K562 (cell line): ENCODE data around the gene WTAP. TPM values are rescaled to one million over a fixed set of nuclear protein-coding genes. Genes with fewer than 3 reads are reported as not detected.

Experiments
- CCNT2 ChIP-seq: IDR thresholded peaks from 2 replicates; pipeline ENCODE4 v1.6.1; 2011; ENCODE audit warnings: borderline replicate concordance, low read depth, mild to moderate bottlenecking, moderate library complexity, mixed read lengths, low read length; ENCODE audit not compliant: insufficient read length; ENCODE audit errors: extremely low read depth
- ESRRA ChIP-seq: fragments of 450-650 bp; IDR thresholded peaks from 2 replicates; pipeline ENCODE4 v1.6.1; 2014; ENCODE audit warnings: low read depth, mild to moderate bottlenecking, moderate library complexity, borderline replicate concordance
- GABPB1 ChIP-seq: sonication (generic); formaldehyde crosslinking; IDR thresholded peaks from 2 replicates; pipeline ENCODE4 v1.8.0; 2022; ENCODE audit warnings: mild to moderate bottlenecking, missing genetic modification reagents
- NBN ChIP-seq: fragments of 450-650 bp; IDR thresholded peaks from 2 replicates; pipeline ENCODE4 v1.6.1; 2016; ENCODE audit warnings: low read depth, mild to moderate bottlenecking
- SP1 ChIP-seq: sonication (generic); formaldehyde crosslinking; IDR thresholded peaks from 2 replicates; pipeline ENCODE4 v1.8.1; 2022; ENCODE audit warnings: mild to moderate bottlenecking, missing genetic modification reagents
- TEAD1 ChIP-seq, 2 experiments: fragments of 450-650 bp in 1 of 2; sonication (generic) in 1 of 2; formaldehyde crosslinking; IDR thresholded peaks; 2 replicates each; pipeline versions ENCODE4 v1.4.0 to v1.8.0; 2020 to 2022; ENCODE audit warnings: mild to moderate bottlenecking in 2 of 2, missing genetic modification reagents in 1 of 2
- ZNF143 ChIP-seq: sonication (generic); formaldehyde crosslinking; IDR thresholded peaks from 2 replicates; pipeline ENCODE4 v1.9.0; 2022; ENCODE audit warnings: mild to moderate bottlenecking, missing genetic modification reagents
- polyA plus RNA-seq, 8 experiments: library from polyadenylated mRNA; depleted of rRNA in 4 of 8; stranded (reverse) in 5 of 8; unstranded in 3 of 8; fragments of >200 nt; fragmentation: Nextera tagmentation in 2 of 8; fragmentation: Illumina TruSeq in 1 of 8; extraction: Ambion mirVana in 2 of 8; extraction: Trizol in 1 of 8; gene quantifications; 2 replicates each; pipeline versions ENCODE4 v1.2.1 to v1.2.3, GENCODE V29; 2011 to 2014; ENCODE audit warnings: inconsistent platforms in 1 of 8, missing spikeins in 1 of 8
- total RNA-seq, 7 experiments: library from RNA; depleted of rRNA in 6 of 7; stranded (reverse); fragments of >200 nt in 6 of 7; fragmentation: Illumina TruSeq in 2 of 7; extraction: Trizol in 2 of 7; gene quantifications; 2 replicates each; pipeline versions ENCODE4 v1.2.1 to v1.2.3, GENCODE V29; 2011 to 2021; ENCODE audit warnings: low replicate concordance in 1 of 7
- TF ChIP-seq, protein P1 (sequence below), 2 experiments: fragments of 450-650 bp in 1 of 2; sonication (generic) in 1 of 2; formaldehyde crosslinking in 1 of 2; IDR thresholded peaks; 2 replicates each; pipeline versions ENCODE4 v1.7.1 to v1.9.0; 2016 to 2022; ENCODE audit warnings: inconsistent platforms in 1 of 2, mild to moderate bottlenecking in 1 of 2, missing genetic modification reagents in 1 of 2
- TF ChIP-seq, protein P2 (sequence below), 2 experiments: fragments of 450-650 bp in 1 of 2; IDR thresholded peaks; 2 replicates each; pipeline ENCODE4 v1.6.1; 2011 to 2017; ENCODE audit warnings: low read depth in 2 of 2, antibody characterized with exemption in 1 of 2, borderline replicate concordance in 1 of 2, low read length in 1 of 2, mild to moderate bottlenecking in 1 of 2, mixed read lengths in 1 of 2; ENCODE audit not compliant: control insufficient read depth in 1 of 2
- TF ChIP-seq, protein P3 (sequence below): fragments of 450-650 bp; IDR thresholded peaks from 2 replicates; pipeline ENCODE4 v1.7.0; 2016; ENCODE audit warnings: borderline replicate concordance

Gene WTAP
- total and polyA plus RNA-seq, 9 of the 15 experiments (the other 6 are each of a cell fraction or from before 2014, with no cell fraction given), result 52.4 to 156 (median 110) TPM

DNA sequence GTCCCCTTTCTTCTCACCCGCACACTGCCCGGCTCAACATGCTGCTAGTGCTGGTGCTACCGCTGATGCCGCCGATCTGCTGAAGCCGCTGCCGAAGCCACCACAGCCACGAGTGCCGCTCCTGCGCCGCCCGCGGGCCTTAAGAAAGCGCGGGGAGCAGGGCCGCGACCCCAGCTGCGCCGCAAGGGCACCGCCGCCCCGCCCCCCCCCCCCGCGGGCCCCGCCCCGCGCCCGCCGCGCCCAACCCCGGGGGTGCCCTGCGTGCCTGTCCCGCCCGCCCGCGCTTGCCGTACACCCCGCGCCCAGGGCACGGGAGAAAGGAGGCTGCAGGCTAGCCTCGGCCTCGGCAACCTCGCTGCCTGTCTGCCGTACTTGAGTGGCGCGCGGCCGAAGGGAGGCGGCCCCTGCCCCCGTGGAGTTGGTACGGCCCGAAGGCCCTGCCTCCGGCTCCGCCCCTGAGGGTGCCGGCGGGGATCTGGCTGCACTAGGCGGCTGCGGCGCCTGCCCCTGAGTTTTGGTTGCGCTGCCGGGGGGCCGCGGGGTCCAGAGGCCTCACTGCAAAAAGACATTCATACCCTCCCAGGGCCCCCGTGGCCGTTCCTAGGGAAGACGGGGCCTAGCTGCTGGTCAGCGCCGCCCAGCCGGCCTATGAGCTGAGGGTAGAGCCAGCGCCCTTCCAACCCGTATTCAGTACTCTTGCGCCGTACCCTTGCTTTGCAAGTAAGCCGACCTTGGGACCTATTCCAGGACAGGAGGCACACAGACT is 34.0 kb upstream of the WTAP start, which contains the start of gene SOD2 (continued):
- TF ChIP-seq, protein P1, sequence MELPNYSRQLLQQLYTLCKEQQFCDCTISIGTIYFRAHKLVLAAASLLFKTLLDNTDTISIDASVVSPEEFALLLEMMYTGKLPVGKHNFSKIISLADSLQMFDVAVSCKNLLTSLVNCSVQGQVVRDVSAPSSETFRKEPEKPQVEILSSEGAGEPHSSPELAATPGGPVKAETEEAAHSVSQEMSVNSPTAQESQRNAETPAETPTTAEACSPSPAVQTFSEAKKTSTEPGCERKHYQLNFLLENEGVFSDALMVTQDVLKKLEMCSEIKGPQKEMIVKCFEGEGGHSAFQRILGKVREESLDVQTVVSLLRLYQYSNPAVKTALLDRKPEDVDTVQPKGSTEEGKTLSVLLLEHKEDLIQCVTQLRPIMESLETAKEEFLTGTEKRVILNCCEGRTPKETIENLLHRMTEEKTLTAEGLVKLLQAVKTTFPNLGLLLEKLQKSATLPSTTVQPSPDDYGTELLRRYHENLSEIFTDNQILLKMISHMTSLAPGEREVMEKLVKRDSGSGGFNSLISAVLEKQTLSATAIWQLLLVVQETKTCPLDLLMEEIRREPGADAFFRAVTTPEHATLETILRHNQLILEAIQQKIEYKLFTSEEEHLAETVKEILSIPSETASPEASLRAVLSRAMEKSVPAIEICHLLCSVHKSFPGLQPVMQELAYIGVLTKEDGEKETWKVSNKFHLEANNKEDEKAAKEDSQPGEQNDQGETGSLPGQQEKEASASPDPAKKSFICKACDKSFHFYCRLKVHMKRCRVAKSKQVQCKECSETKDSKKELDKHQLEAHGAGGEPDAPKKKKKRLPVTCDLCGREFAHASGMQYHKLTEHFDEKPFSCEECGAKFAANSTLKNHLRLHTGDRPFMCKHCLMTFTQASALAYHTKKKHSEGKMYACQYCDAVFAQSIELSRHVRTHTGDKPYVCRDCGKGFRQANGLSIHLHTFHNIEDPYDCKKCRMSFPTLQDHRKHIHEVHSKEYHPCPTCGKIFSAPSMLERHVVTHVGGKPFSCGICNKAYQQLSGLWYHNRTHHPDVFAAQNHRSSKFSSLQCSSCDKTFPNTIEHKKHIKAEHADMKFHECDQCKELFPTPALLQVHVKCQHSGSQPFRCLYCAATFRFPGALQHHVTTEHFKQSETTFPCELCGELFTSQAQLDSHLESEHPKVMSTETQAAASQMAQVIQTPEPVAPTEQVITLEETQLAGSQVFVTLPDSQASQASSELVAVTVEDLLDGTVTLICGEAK (IDR thresholded peaks at IDR 0.05), result no peak
- TF ChIP-seq, protein P1 (CRISPR knock-in tag; IDR thresholded peaks at IDR 0.05), result no peak
- peak; percentile 88 for TF ChIP-seq SP1 (CRISPR knock-in tag)
- TF ChIP-seq, protein P2, sequence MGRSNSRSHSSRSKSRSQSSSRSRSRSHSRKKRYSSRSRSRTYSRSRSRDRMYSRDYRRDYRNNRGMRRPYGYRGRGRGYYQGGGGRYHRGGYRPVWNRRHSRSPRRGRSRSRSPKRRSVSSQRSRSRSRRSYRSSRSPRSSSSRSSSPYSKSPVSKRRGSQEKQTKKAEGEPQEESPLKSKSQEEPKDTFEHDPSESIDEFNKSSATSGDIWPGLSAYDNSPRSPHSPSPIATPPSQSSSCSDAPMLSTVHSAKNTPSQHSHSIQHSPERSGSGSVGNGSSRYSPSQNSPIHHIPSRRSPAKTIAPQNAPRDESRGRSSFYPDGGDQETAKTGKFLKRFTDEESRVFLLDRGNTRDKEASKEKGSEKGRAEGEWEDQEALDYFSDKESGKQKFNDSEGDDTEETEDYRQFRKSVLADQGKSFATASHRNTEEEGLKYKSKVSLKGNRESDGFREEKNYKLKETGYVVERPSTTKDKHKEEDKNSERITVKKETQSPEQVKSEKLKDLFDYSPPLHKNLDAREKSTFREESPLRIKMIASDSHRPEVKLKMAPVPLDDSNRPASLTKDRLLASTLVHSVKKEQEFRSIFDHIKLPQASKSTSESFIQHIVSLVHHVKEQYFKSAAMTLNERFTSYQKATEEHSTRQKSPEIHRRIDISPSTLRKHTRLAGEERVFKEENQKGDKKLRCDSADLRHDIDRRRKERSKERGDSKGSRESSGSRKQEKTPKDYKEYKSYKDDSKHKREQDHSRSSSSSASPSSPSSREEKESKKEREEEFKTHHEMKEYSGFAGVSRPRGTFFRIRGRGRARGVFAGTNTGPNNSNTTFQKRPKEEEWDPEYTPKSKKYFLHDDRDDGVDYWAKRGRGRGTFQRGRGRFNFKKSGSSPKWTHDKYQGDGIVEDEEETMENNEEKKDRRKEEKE (IDR thresholded peaks at IDR 0.05; ENCODE audit: borderline replicate concordance in 1 of 2, control insufficient read depth in 1 of 2, low read depth in 2 of 2, low read length in 1 of 2), result peak in 1 of 2 experiments; percentile 94; a peak in 2 of 4 replicates
- TF ChIP-seq, protein P3, sequence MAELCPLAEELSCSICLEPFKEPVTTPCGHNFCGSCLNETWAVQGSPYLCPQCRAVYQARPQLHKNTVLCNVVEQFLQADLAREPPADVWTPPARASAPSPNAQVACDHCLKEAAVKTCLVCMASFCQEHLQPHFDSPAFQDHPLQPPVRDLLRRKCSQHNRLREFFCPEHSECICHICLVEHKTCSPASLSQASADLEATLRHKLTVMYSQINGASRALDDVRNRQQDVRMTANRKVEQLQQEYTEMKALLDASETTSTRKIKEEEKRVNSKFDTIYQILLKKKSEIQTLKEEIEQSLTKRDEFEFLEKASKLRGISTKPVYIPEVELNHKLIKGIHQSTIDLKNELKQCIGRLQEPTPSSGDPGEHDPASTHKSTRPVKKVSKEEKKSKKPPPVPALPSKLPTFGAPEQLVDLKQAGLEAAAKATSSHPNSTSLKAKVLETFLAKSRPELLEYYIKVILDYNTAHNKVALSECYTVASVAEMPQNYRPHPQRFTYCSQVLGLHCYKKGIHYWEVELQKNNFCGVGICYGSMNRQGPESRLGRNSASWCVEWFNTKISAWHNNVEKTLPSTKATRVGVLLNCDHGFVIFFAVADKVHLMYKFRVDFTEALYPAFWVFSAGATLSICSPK, result no peak
- 0 out of 2 replicates have a peak, but pooled peaks have one; percentile 44 for TF ChIP-seq NBN
- TF ChIP-seq GABPB1 (CRISPR knock-in tag), result peak; percentile 67
- TF ChIP-seq ESRRA, result peak; percentile 92
- peak; percentile 63 for TF ChIP-seq CCNT2
- 0 out of 2 replicates have a peak, but pooled peaks have one; percentile 52 for TF ChIP-seq ZNF143 (CRISPR knock-in tag)
- 0 out of 4 replicates have a peak, but pooled peaks of 1 of the 2 experiments have one; percentile 73 for TF ChIP-seq TEAD1 (CRISPR knock-in tag; IDR thresholded peaks at IDR 0.05)
